Measurements from ENCODE around the gene PRSS8. TPM values are rescaled to one million over a fixed set of nuclear protein-coding genes. Genes with fewer than 3 reads are reported as not detected.

The PRSS8 gene
- total RNA-seq, 1 experiment from 2014 or later, result 154 TPM

DNA sequence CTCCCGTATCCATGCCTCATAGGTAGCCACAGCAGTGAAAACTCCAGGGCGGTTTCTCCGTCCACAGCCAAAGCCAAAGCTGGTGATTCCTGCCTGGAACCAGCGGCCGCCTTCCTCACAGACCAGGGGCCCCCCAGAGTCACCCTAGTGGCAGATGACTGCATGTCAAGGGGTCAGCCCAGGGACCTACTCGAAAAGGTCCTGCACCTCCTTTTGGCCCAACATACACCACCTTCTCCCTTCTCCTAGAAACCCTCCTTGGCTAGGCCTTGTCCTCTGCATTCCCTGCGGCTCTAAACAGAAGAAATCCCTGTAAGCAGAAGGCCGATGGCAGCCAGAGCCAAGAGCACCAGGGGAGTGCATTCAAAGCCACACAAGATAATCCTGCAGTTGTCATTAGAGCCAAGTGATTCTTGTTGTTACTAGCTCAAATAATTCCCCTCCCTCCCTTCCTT lies 8.2 kb upstream of the PRSS8 start:
- Histone ChIP-seq H3K4me1 (replicated peaks; ENCODE audit: insufficient read depth) (peaks cover 28% of the 10 kb centered on the region), H3K27me3 (ENCODE audit: insufficient read depth, low read depth) (no peaks in the 10 kb centered on the region), H2AFZ (no peak overlapping the region), H3F3A (ENCODE audit: insufficient read depth, low read depth) (peaks cover 35% of the 10 kb centered on the region; the same call in 1 of the 2 replicates), H3K4me3 (no peak overlapping the region), H3K27ac (no peak overlapping the region), H3K36me3 (ENCODE audit: low read depth) (no peaks in the 10 kb centered on the region), H3K79me2 (ENCODE audit: low read depth) (no peaks in the 10 kb centered on the region), H3K9me2 (ENCODE audit: insufficient read depth) (no peaks in the 10 kb centered on the region), H3K9me3 (ENCODE audit: insufficient read depth, low read depth) (no peaks in the 10 kb centered on the region), H3K4me2 (no peak overlapping the region), H4K20me1 (ENCODE audit: insufficient read depth) (no peaks in the 10 kb centered on the region)
- TF ChIP-seq, protein P1, sequence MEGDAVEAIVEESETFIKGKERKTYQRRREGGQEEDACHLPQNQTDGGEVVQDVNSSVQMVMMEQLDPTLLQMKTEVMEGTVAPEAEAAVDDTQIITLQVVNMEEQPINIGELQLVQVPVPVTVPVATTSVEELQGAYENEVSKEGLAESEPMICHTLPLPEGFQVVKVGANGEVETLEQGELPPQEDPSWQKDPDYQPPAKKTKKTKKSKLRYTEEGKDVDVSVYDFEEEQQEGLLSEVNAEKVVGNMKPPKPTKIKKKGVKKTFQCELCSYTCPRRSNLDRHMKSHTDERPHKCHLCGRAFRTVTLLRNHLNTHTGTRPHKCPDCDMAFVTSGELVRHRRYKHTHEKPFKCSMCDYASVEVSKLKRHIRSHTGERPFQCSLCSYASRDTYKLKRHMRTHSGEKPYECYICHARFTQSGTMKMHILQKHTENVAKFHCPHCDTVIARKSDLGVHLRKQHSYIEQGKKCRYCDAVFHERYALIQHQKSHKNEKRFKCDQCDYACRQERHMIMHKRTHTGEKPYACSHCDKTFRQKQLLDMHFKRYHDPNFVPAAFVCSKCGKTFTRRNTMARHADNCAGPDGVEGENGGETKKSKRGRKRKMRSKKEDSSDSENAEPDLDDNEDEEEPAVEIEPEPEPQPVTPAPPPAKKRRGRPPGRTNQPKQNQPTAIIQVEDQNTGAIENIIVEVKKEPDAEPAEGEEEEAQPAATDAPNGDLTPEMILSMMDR (conservative IDR thresholded peaks at IDR 0.05), result no peak
- no peak for TF ChIP-seq EZH2 (IDR thresholded peaks at IDR 0.05; ENCODE audit: low read depth)
- no TSS peak for BruUV-seq (replicated peaks)
- no peak for DNase-seq
- POLR2A ChIA-PET (ENCODE audit: unreplicated experiment), result interaction anchor here (1.0 kb wide), 1 partner anchor 309 kb away, joined by 3 read pairs; no protein-coding TSS in a partner anchor
- intact Hi-C loops (cut with micrococcal nuclease; ENCODE audit: unreplicated experiment), result loop anchor here (2.0 to 5.0 kb wide), 2 partner anchors 36 to 725 kb away; partner anchors contain the start of gene BCKDK
- CTCF ChIA-PET, result interaction anchor here (1.0 to 1.2 kb wide), 2 partner anchors 26 to 159 kb away, joined by 3 to 17 read pairs; partner anchors contain the start of genes HSD3B7 and KAT8

- Histone ChIP-seq H3K27ac (no peak overlapping the region), H4K20me1 (ENCODE audit: insufficient read depth) (no peaks in the 10 kb centered on the region), H3K9me2 (ENCODE audit: insufficient read depth) (no peaks in the 10 kb centered on the region), H3K4me3 (peak overlapping the region; percentile 52; the same call in 1 of the 2 replicates), H3K9me3 (ENCODE audit: insufficient read depth, low read depth) (no peaks in the 10 kb centered on the region), H3K36me3 (ENCODE audit: low read depth) (no peaks in the 10 kb centered on the region), H2AFZ (peak overlapping the region; percentile 71; the same call in 1 of the 2 replicates), H3K4me2 (peak overlapping the region; percentile 78), H3K27me3 (ENCODE audit: insufficient read depth, low read depth) (no peaks in the 10 kb centered on the region), H3F3A (ENCODE audit: insufficient read depth, low read depth) (peaks cover 38% of the 10 kb centered on the region), H3K4me1 (replicated peaks; ENCODE audit: insufficient read depth) (peaks cover 31% of the 10 kb centered on the region), H3K79me2 (ENCODE audit: low read depth) (no peaks in the 10 kb centered on the region)
- ChIA-PET POLR2A (ENCODE audit: unreplicated experiment) (interaction anchor here (0.6 to 1.9 kb wide), 5 partner anchors 25 to 313 kb away, joined by 3 to 108 read pairs (median 8); partner anchors contain the start of genes HSD3B7 and KAT8), CTCF (interaction anchor here (0.8 to 1.9 kb wide), 9 partner anchors 12 to 159 kb away, joined by 3 to 49 read pairs (median 16); partner anchors contain the start of genes HSD3B7, KAT8, ZNF646 and ZNF668)
- DNase-seq, result no peak
- BruUV-seq (replicated peaks), result no TSS peak
- no peak for TF ChIP-seq EZH2 (IDR thresholded peaks at IDR 0.05; ENCODE audit: low read depth)
- intact Hi-C loops (cut with micrococcal nuclease; ENCODE audit: unreplicated experiment), result loop anchor here (2.0 to 5.0 kb wide), 2 partner anchors 36 to 726 kb away; partner anchors contain the start of gene BCKDK
Observed at GRCh38 chr16:31143011-31143693, 7.6 kb upstream of the PRSS8 start.

- H3K27me3 ChIP-seq (ENCODE audit: insufficient read depth, low read depth), result no peaks in the 10 kb centered on the region
- peaks cover 40% of the 10 kb centered on the region for H3F3A ChIP-seq (ENCODE audit: insufficient read depth, low read depth)
- CTCF ChIA-PET, result interaction anchor here (0.5 to 1.9 kb wide), 25 partner anchors 8 to 318 kb away, joined by 3 to 49 read pairs (median 4); partner anchors contain the start of genes FUS, HSD3B7, ITGAX and KAT8
- DNase-seq, result peak; percentile 95 to 100
- POLR2A ChIA-PET (ENCODE audit: unreplicated experiment), result interaction anchor here (0.5 to 1.9 kb wide), 21 partner anchors 8 to 484 kb away, joined by 3 to 108 read pairs (median 6); partner anchors contain the start of genes CTF1, FBRS, FUS and HSD3B7
- peaks cover 39% of the 10 kb centered on the region for H3K4me1 ChIP-seq (replicated peaks; ENCODE audit: insufficient read depth)
- H3K27ac ChIP-seq, result peak overlapping the region; percentile 69
- no TSS peak for BruUV-seq (replicated peaks)
- peak overlapping the region; percentile 52 for H3K4me3 ChIP-seq
- intact Hi-C loops (cut with micrococcal nuclease; ENCODE audit: unreplicated experiment), result loop anchor here (1.0 to 5.0 kb wide), 7 partner anchors 25 to 726 kb away; partner anchors contain the start of genes BCKDK, HSD3B7, KAT8 and STX4
- peak overlapping the region; percentile 71 for H2AFZ ChIP-seq
- no peaks in the 10 kb centered on the region for H3K36me3 ChIP-seq (ENCODE audit: low read depth)
- H4K20me1 ChIP-seq (ENCODE audit: insufficient read depth), result no peaks in the 10 kb centered on the region
- H3K79me2 ChIP-seq (ENCODE audit: low read depth), result no peaks in the 10 kb centered on the region
- H3K4me2 ChIP-seq, result peak overlapping the region; percentile 78
- no peaks in the 10 kb centered on the region for H3K9me2 ChIP-seq (ENCODE audit: insufficient read depth)
- TF ChIP-seq EZH2 (IDR thresholded peaks at IDR 0.05; ENCODE audit: low read depth), result no peak
- TF ChIP-seq, protein P1 (conservative IDR thresholded peaks at IDR 0.05), result peak; percentile 93
- no peaks in the 10 kb centered on the region for H3K9me3 ChIP-seq (ENCODE audit: insufficient read depth, low read depth)
Observed at GRCh38 chr16:31142109-31143010, 6.8 kb upstream of the PRSS8 start.
